D721Med (cell line): ENCODE data around the gene HERC2.
"Not testable (repeated sequence)": the region's sequence is repeated elsewhere in the genome, so short reads cannot be mapped to it uniquely, and the experiment has no call there.

Source experiments
- DNase-seq: peaks from one replicate; pipeline ENCODE4 v3.0.0; 2011; ENCODE audit warnings: low spot score; ENCODE audit not compliant: insufficient read length
- FAIRE-seq: peaks from 2 replicates; lab custom pipeline; 2011; peaks lifted over from hg19 to GRCh38; lab: Jason Lieb, UNC
- CTCF ChIP-seq: IDR thresholded peaks from 2 replicates; pipeline ENCODE4 v1.5.1; 2012; ENCODE audit warnings: mild to moderate bottlenecking, control low read depth; ENCODE audit not compliant: insufficient read depth; ENCODE audit errors: missing control alignments

Gene HERC2

DNA sequence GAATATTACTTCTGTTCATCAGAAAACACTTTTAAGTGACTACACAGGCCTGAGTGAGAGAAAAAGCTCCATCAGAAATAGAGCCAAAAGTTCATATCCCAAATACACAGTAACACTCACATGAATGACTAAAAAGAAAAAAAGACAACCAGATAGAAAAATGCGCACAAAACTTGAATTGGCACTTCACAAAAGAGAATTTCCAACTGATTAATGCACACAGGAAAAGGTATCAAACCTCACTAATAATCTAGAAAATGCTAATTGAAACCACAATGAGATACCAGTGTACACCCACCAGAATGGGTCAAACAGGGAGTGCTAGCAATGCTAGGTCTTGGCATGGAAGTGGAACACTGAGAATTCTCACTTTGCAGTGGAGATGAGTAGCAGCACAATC lies 78.6 kb downstream of the HERC2 start:
- DNase-seq (no peak), FAIRE-seq (no peak)
- TF ChIP-seq CTCF = no peak

DNA sequence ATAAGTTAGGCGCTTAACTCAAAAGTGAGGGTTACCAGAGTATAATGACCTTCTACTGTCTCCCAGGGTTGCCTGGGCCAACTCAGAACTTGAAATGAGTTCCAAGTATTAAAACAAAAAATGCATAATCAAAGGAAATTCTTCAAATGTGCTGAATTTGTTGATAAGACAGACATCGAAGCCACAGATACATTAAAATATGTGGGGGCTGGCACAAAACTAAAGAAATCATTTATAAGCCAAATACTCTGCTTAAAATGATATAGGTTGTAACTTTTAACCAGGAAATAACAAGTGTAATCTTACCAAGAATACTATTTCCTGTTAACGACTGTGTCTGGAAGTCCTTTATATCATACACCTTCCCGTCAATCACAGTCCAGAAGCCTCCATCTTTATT lies 83.7 kb downstream of the HERC2 start:
- not testable (repeated sequence) for DNase-seq, FAIRE-seq

GRCh38 chr15:28231743-28232142 lies 90.2 kb downstream of the HERC2 start:
- not testable (repeated sequence) for FAIRE-seq, DNase-seq

DNA sequence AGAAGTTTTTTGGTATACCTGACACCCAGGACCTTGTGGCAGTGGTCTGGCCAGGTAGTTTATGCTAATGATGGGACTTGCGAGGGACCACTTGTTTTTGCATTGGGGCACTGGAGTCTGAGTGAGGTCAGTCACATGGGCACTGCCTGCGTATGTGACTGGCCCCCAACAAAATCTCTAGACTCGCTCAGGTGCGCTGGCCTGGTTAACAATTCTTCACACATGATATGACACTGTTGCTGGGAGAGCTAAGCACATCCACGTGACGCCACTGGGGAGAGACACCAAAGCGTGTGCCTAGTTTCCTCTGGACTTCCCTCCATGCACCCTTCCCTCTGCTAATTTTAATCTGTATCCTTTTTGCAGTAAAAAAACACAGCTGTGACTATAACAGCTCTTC lies 90.6 kb downstream of the HERC2 start:
- not testable (repeated sequence) for FAIRE-seq, DNase-seq

DNA sequence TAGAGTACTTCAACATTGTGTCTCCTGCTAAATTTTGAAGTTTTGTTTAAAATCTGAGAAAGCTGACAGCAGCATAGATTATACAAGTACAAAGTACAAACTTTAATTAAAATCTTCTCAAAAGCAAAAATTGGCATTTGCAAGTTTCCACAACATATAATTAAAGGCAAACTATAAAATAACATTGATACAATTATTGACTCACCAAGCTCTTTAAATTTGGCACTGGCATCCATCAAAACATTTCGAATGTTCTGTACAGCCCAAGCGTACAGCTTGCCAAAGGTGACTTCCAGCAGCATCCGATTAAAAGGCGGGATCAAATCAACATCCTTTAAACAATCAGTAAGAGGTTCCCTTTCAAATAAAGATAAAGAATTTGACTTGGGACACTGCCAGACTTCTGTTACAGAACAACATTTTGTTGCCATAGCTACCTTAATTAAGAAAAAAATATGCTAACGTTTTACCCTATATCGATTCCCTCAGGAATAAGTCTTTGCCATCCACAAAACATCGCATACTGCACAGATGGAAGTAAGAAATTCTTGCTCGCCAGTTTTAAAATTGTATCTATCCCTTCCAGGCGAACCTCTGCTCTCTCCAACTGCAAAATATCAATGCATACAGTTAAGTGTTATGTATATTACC lies 92.9 kb downstream of the HERC2 start:
- not testable (repeated sequence) for FAIRE-seq

DNA sequence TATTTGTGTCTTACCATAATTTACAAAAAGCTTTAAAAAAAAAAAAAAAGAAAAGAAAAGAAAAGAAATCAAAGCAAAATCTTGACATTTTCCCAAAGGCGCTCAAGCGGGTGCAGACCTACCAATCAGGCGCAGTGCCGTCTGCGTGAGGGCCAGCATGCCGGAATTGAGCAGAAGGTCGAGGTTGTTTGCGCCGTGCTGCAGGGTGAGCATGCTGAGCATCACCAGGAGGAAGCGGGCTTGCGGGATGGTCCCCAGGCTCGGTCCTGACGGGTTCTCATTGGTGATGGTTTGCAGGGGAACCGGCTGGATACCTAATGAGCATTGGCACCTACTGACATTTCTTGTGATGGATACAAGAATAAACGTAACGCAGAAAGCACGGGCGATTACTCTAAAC lies 93.9 kb downstream of the HERC2 start:
- no peak for DNase-seq
- FAIRE-seq = no peak
- TF ChIP-seq CTCF = no peak

More for the DNA sequence above, 92.9 kb downstream of the HERC2 start:
- DNase-seq = not testable (repeated sequence)

DNA sequence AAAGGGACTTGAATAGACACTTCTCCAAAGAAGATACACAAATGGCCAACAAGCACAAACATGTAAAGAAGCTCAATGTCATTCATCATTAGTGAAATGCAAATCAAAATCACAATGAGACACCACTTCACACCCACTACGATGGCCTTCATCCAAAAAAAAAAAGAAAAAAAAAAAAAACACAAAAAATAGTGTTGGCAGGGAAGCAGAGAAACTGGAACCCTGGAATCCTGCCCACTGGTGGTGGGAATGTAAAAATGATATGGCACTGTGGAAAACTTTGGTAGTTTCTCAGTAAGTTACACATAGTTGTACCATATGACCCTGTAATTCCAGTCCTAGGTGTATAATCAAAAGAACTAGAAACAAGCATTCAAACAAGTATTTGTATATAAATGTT lies 94.7 kb downstream of the HERC2 start:
- not testable (repeated sequence) for DNase-seq, FAIRE-seq

DNA sequence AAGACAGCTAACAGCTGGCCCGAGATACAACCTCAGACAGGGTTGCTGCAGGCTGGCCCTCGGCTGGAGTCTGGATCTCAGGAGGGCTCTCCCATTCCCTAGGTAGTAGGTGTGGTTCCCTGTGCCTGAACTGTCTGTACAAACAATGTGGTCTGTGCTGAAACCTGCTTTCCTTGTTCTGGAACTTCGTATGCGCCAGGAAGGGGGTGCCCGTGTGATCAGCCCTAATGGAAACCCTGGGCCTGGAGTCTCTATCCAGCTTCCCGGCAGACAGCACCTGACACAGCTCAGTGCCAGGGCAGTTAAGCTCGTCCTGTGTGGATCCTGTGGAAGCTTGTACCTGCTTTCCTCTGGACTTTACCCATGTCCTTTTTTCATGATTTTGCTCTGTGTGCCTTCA lies 99.4 kb downstream of the HERC2 start:
- DNase-seq, FAIRE-seq: not testable (repeated sequence)

- not testable (repeated sequence) for DNase-seq, FAIRE-seq
Observed at GRCh38 chr15:28221696-28222095, 100.3 kb downstream of the HERC2 start.

- DNase-seq (no peak), FAIRE-seq (no peak)
- TF ChIP-seq CTCF = no peak
Observed at GRCh38 chr15:28219116-28219515, 102.9 kb downstream of the HERC2 start.

- FAIRE-seq, DNase-seq: not testable (repeated sequence)
Observed at GRCh38 chr15:28216946-28217546, 104.9 kb downstream of the HERC2 start.

DNA sequence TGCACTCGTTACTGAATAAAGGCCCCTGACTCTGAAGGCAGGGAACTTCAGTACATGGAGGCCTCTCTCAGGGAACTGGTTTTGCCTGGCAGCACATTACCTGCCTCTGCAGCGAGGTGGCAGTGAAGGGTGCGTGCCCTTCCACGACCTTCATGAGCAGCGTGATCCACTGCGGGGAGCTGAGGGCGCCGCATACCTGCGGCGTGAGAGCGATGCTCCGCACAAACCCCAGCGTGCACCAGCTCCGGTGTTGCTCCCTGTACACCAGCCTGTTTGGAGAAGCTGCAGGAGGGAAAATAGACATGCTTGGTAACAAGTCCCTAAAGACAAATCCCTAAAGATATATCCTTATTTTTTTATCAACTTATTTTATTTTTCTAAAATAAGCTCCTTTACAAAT lies 106.5 kb downstream of the HERC2 start:
- not testable (repeated sequence) for FAIRE-seq, DNase-seq

GRCh38 chr15:28214006-28214790 lies 107.8 kb downstream of the HERC2 start:
- FAIRE-seq, DNase-seq: not testable (repeated sequence)

DNA sequence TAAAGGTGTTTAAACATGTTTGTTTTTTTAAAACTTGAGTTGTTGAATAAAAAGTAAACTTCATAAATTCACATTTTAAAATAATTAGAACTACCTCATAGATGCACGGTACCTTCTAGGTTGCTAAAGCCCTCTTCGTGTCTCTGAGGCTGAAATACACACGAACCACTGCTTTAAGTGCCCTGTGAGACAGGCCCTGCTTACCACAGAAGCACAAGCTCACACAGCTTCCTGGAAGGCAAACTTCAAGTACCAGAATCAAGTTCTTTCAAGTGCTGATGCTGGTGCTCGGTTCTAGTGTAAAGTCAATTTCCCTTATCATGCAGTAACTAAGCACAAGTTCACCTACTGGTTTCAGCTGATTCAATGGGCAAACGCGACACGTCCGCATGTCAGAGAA lies 108.6 kb downstream of the HERC2 start:
- not testable (repeated sequence) for FAIRE-seq, DNase-seq
